HepG2 (cell line): Measurements from ENCODE around the gene RTCA. TPM values are rescaled to one million over a fixed set of nuclear protein-coding genes. Genes with fewer than 3 reads are reported as not detected.

Experiments used
- BORCS8-MEF2B ChIP-seq: sonication (generic); formaldehyde crosslinking; IDR thresholded peaks from 2 replicates; pipeline ENCODE4 v1.8.0; 2022; ENCODE audit warnings: mild to moderate bottlenecking, missing genetic modification reagents
- CBX2 ChIP-seq, 2 experiments: fragments of 200-600 bp in 1 of 2; sonication (generic); formaldehyde crosslinking in 1 of 2; IDR thresholded peaks; 2 replicates each; pipeline versions ENCODE4 v1.7.0 to v1.8.1; 2018 to 2022; ENCODE audit warnings: low read depth in 2 of 2, low read length in 1 of 2, mild to moderate bottlenecking in 1 of 2, missing genetic modification reagents in 1 of 2
- CREB1 ChIP-seq, 2 experiments: fragments of 450-650 bp in 1 of 2; IDR thresholded peaks; 2 replicates each; pipeline ENCODE4 v1.6.1; 2016 to 2017; ENCODE audit warnings: control low read depth in 1 of 2, mild to moderate bottlenecking in 1 of 2, missing compliant biosample characterization in 1 of 2, missing genetic modification characterization in 1 of 2
- FOXP1 ChIP-seq, 2 experiments: fragments of 450-650 bp in 1 of 2; IDR thresholded peaks; 2 replicates each; pipeline ENCODE4 v1.6.1; 2017 to 2018; ENCODE audit warnings: antibody characterized with exemption in 1 of 2
- NCOR1 ChIP-seq: fragments of 200-600 bp; sonication (generic); IDR thresholded peaks from 2 replicates; pipeline ENCODE4 v1.7.0; 2017; ENCODE audit warnings: antibody characterized with exemption, low read length, borderline replicate concordance
- RELA ChIP-seq: sonication (generic); formaldehyde crosslinking; IDR thresholded peaks from 2 replicates; pipeline ENCODE4 v1.4.0; 2020; ENCODE audit warnings: missing genetic modification reagents
- SIN3A ChIP-seq: IDR thresholded peaks from 2 replicates; pipeline ENCODE4 v1.6.1; 2011; ENCODE audit warnings: low read depth, mild to moderate bottlenecking, control low read depth, low read length, borderline replicate concordance
- TBX3 ChIP-seq: fragments of 450-650 bp; IDR thresholded peaks from 2 replicates; pipeline ENCODE4 v1.6.1; 2017; ENCODE audit warnings: antibody characterized with exemption, mild to moderate bottlenecking, inconsistent platforms, borderline replicate concordance
- ZNF703 ChIP-seq: sonication (generic); formaldehyde crosslinking; IDR thresholded peaks from 2 replicates; pipeline ENCODE4 v1.5.1; 2020; ENCODE audit warnings: missing genetic modification reagents, mild to moderate bottlenecking, moderate library complexity, borderline replicate concordance
- ZNF709 ChIP-seq: sonication (generic); formaldehyde crosslinking; IDR thresholded peaks from 2 replicates; pipeline ENCODE4 v1.5.0; 2020; ENCODE audit warnings: mild to moderate bottlenecking, missing genetic modification reagents
- ZSCAN22 ChIP-seq: sonication (generic); formaldehyde crosslinking; IDR thresholded peaks from 2 replicates; pipeline ENCODE4 v1.4.0; 2020; ENCODE audit warnings: mild to moderate bottlenecking, missing genetic modification reagents
- polyA plus RNA-seq, 8 experiments: library from polyadenylated mRNA; depleted of rRNA in 3 of 8; stranded (reverse) in 7 of 8; unstranded in 1 of 8; fragments of >200 nt; fragmentation: Illumina TruSeq in 4 of 8; extraction: Trizol in 4 of 8; gene quantifications; 2 replicates each; pipeline versions ENCODE4 v1.2.1 to v1.2.3, GENCODE V29; 2011 to 2016; ENCODE audit warnings: low read depth in 4 of 8, missing spikeins in 1 of 8, mixed read lengths in 1 of 8; ENCODE audit not compliant: insufficient read depth in 1 of 8
- total RNA-seq, 5 experiments: library from RNA; depleted of rRNA; stranded (reverse); fragments of >200 nt; fragmentation: Illumina TruSeq; extraction: Trizol; gene quantifications; 2 replicates each; pipeline ENCODE4 v1.2.3, GENCODE V29; 2016; ENCODE audit warnings: low read depth in 1 of 5
- TF ChIP-seq, protein P1 (sequence below): sonication (generic); formaldehyde crosslinking; IDR thresholded peaks from 2 replicates; pipeline ENCODE4 v1.4.0; 2020; ENCODE audit warnings: missing genetic modification reagents, mild to moderate bottlenecking, borderline replicate concordance
- TF ChIP-seq, protein P2 (sequence below): IDR thresholded peaks from 2 replicates; pipeline ENCODE4 v1.6.1; 2016; ENCODE audit warnings: missing compliant biosample characterization, missing genetic modification reagents, borderline replicate concordance
- TF ChIP-seq, protein P3 (sequence below): sonication (generic); formaldehyde crosslinking; IDR thresholded peaks from 2 replicates; pipeline ENCODE4 v1.4.0; 2020; ENCODE audit warnings: missing genetic modification reagents
- TF ChIP-seq, protein P4 (sequence below): sonication (generic); formaldehyde crosslinking; IDR thresholded peaks from 2 replicates; pipeline ENCODE4 v1.5.1; 2020; ENCODE audit warnings: missing genetic modification reagents, mild to moderate bottlenecking, borderline replicate concordance
- TF ChIP-seq, protein P5 (sequence below): sonication (generic); formaldehyde crosslinking; IDR thresholded peaks from 2 replicates; pipeline ENCODE4 v1.9.0; 2022; ENCODE audit warnings: missing genetic modification reagents, mild to moderate bottlenecking, borderline replicate concordance
- TF ChIP-seq, protein P6 (sequence below): sonication (generic); formaldehyde crosslinking; IDR thresholded peaks from 2 replicates; pipeline ENCODE4 v1.8.1; 2023; ENCODE audit warnings: missing genetic modification reagents, mild to moderate bottlenecking, borderline replicate concordance

The RTCA gene
- total and polyA plus RNA-seq, 2 of the 13 experiments (the other 11 are each of a cell fraction or from before 2014, with no cell fraction given) = 22.7 to 31.0 TPM

DNA sequence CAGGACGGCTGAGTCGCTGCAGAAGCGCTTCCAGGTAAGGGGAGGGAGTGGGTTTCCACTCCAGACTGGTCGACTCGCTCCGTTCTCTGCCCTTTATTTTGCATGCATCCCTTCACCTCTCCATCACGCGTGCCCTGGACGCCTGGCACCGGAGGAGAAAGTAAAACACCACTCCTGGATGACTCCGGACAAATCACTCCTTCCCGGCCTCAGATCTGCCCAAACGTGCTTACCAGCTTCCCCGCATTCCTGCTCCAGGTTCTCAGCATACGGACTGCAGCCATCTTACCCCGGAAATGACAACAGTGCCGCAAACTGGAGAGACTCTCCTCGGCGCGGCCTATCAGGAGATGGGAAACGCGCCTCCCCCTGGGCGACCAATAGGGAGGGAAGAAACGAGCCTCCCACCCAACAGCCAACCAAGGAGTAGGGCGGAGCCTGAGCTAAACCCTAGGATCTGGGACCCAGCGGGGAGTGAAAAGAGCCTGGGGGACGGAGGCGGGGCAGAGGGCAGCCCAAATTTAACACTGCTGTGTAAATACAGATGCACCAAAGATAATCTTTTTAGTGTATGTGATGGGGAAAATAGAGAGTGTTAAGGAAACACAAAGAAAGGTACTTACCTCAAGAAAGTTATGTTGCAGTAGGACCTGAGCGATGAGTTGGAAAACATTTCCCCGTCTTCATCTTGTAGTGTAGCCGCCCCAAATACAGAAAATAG, 16.3 kb upstream of the RTCA start, which contains the start of gene DBT (continued):
- TF ChIP-seq, protein P1, sequence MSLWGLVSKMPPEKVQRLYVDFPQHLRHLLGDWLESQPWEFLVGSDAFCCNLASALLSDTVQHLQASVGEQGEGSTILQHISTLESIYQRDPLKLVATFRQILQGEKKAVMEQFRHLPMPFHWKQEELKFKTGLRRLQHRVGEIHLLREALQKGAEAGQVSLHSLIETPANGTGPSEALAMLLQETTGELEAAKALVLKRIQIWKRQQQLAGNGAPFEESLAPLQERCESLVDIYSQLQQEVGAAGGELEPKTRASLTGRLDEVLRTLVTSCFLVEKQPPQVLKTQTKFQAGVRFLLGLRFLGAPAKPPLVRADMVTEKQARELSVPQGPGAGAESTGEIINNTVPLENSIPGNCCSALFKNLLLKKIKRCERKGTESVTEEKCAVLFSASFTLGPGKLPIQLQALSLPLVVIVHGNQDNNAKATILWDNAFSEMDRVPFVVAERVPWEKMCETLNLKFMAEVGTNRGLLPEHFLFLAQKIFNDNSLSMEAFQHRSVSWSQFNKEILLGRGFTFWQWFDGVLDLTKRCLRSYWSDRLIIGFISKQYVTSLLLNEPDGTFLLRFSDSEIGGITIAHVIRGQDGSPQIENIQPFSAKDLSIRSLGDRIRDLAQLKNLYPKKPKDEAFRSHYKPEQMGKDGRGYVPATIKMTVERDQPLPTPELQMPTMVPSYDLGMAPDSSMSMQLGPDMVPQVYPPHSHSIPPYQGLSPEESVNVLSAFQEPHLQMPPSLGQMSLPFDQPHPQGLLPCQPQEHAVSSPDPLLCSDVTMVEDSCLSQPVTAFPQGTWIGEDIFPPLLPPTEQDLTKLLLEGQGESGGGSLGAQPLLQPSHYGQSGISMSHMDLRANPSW (CRISPR knock-in tag) = no peak; the same call in 1 of the 2 replicates
- peak; percentile 90; the same call in 1 of the 2 replicates for TF ChIP-seq SIN3A
- TF ChIP-seq, protein P2, sequence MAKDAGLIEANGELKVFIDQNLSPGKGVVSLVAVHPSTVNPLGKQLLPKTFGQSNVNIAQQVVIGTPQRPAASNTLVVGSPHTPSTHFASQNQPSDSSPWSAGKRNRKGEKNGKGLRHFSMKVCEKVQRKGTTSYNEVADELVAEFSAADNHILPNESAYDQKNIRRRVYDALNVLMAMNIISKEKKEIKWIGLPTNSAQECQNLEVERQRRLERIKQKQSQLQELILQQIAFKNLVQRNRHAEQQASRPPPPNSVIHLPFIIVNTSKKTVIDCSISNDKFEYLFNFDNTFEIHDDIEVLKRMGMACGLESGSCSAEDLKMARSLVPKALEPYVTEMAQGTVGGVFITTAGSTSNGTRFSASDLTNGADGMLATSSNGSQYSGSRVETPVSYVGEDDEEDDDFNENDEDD = no peak
- no peak for TF ChIP-seq TBX3
- TF ChIP-seq, protein P3, sequence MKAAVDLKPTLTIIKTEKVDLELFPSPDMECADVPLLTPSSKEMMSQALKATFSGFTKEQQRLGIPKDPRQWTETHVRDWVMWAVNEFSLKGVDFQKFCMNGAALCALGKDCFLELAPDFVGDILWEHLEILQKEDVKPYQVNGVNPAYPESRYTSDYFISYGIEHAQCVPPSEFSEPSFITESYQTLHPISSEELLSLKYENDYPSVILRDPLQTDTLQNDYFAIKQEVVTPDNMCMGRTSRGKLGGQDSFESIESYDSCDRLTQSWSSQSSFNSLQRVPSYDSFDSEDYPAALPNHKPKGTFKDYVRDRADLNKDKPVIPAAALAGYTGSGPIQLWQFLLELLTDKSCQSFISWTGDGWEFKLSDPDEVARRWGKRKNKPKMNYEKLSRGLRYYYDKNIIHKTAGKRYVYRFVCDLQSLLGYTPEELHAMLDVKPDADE (CRISPR knock-in tag) = no peak
- TF ChIP-seq RELA (CRISPR knock-in tag) = peak; percentile 71; the same call in 1 of the 2 replicates
- no peak for TF ChIP-seq ZNF703 (CRISPR knock-in tag)
- TF ChIP-seq, protein P4, sequence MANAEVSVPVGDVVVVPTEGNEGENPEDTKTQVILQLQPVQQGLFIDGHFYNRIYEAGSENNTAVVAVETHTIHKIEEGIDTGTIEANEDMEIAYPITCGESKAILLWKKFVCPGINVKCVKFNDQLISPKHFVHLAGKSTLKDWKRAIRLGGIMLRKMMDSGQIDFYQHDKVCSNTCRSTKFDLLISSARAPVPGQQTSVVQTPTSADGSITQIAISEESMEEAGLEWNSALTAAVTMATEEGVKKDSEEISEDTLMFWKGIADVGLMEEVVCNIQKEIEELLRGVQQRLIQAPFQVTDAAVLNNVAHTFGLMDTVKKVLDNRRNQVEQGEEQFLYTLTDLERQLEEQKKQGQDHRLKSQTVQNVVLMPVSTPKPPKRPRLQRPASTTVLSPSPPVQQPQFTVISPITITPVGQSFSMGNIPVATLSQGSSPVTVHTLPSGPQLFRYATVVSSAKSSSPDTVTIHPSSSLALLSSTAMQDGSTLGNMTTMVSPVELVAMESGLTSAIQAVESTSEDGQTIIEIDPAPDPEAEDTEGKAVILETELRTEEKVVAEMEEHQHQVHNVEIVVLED (CRISPR knock-in tag) = peak; percentile 75; the same call in 1 of the 2 replicates
- no peak for TF ChIP-seq ZSCAN22 (CRISPR knock-in tag)
- no peak for TF ChIP-seq ZNF709
- peak; percentile 58; the same call in 1 of the 2 replicates for TF ChIP-seq CREB1 (IDR thresholded peaks at IDR 0.05)
- peak; percentile 94 for TF ChIP-seq CREB1 (CRISPR knock-in tag; IDR thresholded peaks at IDR 0.05)
- no peak for TF ChIP-seq NCOR1
- TF ChIP-seq, protein P5, sequence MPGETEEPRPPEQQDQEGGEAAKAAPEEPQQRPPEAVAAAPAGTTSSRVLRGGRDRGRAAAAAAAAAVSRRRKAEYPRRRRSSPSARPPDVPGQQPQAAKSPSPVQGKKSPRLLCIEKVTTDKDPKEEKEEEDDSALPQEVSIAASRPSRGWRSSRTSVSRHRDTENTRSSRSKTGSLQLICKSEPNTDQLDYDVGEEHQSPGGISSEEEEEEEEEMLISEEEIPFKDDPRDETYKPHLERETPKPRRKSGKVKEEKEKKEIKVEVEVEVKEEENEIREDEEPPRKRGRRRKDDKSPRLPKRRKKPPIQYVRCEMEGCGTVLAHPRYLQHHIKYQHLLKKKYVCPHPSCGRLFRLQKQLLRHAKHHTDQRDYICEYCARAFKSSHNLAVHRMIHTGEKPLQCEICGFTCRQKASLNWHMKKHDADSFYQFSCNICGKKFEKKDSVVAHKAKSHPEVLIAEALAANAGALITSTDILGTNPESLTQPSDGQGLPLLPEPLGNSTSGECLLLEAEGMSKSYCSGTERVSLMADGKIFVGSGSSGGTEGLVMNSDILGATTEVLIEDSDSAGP (CRISPR knock-in tag) = peak; percentile 86; the same call in 1 of the 2 replicates
- TF ChIP-seq FOXP1 (IDR thresholded peaks at IDR 0.05) = no peak
- no peak; the same call in 1 of the 2 replicates for TF ChIP-seq FOXP1 (CRISPR knock-in tag; IDR thresholded peaks at IDR 0.05)
- TF ChIP-seq, protein P6, sequence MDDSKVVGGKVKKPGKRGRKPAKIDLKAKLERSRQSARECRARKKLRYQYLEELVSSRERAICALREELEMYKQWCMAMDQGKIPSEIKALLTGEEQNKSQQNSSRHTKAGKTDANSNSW (CRISPR knock-in tag) = no peak
- TF ChIP-seq BORCS8-MEF2B (CRISPR knock-in tag) = peak; percentile 82
- no peak for TF ChIP-seq CBX2 (IDR thresholded peaks at IDR 0.05; ENCODE audit: low read depth, low read length)
- no peak for TF ChIP-seq CBX2 (CRISPR knock-in tag; IDR thresholded peaks at IDR 0.05; ENCODE audit: low read depth)
